Measurements from ENCODE around the gene KISS1R.
"Not testable (repeated sequence)": the region's sequence is repeated elsewhere in the genome, so short reads cannot be mapped to it uniquely, and the experiment has no call there.

Gene KISS1R

DNA sequence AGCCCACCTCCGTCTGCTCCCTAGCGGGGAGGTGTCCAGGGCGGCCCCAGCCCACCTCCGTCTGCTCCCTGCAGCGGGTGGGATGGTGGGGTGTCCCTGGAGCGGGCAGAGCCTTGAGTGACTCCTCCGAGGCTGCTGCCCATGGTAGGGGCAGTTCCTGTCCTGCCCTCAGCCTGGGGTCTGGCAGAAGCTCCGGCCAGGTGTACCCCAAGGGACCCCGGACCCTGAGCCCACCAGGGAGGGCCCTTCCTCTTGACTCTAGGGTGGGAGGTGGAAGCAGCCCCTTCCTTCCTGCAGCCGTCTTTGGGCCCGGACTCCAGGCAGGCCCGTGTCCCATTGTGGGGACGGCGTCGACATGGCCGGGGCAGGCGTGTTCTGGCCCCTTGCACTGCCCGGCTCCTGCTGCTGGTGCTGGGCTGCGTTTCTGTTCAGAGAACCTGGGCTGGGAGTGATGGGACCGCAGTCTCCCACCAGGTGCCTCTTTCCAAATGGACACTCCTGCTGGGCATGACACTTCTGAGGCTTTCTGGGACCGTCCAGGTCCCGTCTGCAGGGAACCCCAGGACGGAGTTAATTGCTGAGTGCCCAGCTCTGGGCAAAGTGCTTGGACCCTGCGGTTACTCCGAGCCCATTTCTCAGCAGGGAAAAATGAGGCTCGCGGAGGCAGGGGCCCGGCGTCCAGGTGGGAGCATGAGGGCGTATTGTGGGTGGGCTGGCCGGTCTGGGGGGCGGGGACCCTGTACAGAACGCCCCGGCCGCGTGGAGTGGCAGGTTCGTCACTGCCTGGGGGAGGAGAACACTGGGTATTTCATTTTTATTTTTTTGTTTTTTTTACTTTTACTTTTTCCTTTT lies 28.5 kb downstream of the KISS1R start:
- Histone ChIP-seq H3K4me3 (no peak overlapping the region), H3K27ac (no peak overlapping the region)

GRCh38 chr19:947090-947706 lies 30.1 kb downstream of the KISS1R start:
- Histone ChIP-seq H3K27ac (peak overlapping the region in 7 of 21 experiments; percentile 11 to 63 (median 30)), H3K4me3 (no peak overlapping the region)

DNA sequence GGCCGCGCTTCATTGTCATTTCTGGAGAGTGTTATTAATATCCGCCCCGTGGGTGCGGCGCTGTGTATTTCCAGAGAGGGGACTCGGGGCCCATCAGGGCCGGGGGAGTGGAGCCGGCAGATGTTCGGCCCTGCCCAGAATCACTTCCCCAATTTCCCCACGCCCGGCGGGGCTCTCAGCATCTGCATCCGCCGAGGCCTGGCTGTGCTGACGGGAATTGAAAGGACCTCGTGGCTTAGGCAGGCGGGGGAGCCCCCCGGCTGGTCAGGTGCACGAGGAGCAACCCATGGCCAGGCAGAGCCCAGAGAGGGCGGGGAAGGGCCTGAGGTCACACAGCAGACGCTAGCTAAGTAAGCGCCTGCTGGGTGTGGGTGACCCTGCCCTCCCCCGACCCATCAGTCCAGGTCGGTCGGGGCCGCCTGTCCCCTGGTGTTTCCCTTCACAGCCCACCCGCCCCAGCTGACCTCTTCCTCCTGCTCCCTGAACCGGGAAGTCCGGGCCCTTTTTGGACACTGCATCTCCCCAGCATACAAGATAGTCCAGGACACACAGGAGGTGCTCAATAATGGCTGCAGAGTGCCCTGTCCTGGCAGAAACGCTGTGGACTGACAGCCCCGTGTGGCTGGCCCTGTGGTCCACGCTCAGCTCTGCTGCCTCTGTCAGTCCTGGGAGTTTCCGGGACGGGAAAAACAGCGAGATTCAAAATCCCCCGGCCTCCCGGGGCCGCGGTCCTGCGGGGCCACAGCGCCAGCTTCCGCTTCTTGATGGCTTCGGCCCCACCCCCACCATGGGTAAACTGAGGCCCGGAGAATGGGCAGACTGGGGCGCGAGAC lies 30.8 kb downstream of the KISS1R start:
- Histone ChIP-seq H3K27ac (peak overlapping the region in 5 of 21 experiments; percentile 14 to 63 (median 35)), H3K4me3 (no peak overlapping the region)

- H3K4me3 ChIP-seq: no peak overlapping the region
- no peak overlapping the region for H3K27ac ChIP-seq
Observed at GRCh38 chr19:948842-949496, 31.8 kb downstream of the KISS1R start.

- peak overlapping the region in 2 of 21 experiments; percentile 14 to 35 for H3K27ac ChIP-seq
- no peak overlapping the region for H3K4me3 ChIP-seq
Observed at GRCh38 chr19:950352-951066, 33.4 kb downstream of the KISS1R start.

GRCh38 chr19:952049-952679 lies 35.0 kb downstream of the KISS1R start:
- H3K27ac ChIP-seq: peak overlapping the region in 5 of 21 experiments; percentile 36 to 58 (median 43)
- H3K4me3 ChIP-seq: no peak overlapping the region

- Histone ChIP-seq H3K27ac (peak overlapping the region in 10 of 21 experiments; percentile 10 to 58 (median 42)), H3K4me3 (peak overlapping the region in 2 of 7 experiments; percentile 6 to 10)
Observed at GRCh38 chr19:952680-953444, 35.7 kb downstream of the KISS1R start.

DNA sequence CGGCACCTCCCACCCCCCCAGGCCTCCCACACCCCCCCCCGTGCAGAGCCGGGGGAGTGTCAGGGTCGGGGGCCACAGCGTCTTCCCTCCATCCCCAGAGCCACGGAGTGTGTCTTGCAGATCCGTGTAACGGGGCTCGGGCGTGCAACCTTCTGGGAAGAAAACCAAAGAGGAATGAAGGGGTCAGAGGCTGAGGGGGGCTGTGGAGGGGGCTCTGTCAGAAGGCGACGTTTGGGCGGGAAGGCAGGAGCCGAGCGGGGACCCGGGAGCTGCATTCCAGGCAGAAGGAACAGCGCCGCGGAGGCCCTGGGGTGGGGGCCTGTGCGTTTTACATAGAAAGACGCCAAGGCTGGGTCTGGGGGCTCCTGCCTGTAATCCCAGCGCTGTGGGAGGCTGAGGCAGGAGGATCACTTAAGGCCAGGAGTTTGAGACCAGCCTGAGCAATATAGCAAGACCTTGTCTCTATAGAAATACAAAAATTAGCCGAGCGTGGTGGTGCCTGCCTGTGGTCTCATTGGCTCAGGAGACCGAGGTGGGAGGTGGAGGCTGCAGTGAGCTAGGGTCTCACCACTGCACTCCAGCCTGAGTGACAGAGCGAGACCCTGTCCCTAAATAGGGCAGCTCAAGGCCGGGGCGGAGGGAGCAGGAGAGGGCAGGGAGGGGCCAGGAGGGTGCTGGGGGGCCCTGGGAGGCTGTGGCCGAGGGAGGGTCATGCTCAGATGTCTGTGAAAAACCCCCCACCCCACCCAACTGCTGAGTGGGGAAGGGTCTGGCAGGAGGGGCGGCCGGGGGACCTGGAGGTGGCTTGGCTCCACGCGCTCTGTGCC lies 36.5 kb downstream of the KISS1R start:
- H3K4me3 ChIP-seq: peak overlapping the region in 2 of 7 experiments; percentile 6 to 10
- H3K27ac ChIP-seq: peak overlapping the region in 7 of 21 experiments; percentile 10 to 58 (median 45)

DNA sequence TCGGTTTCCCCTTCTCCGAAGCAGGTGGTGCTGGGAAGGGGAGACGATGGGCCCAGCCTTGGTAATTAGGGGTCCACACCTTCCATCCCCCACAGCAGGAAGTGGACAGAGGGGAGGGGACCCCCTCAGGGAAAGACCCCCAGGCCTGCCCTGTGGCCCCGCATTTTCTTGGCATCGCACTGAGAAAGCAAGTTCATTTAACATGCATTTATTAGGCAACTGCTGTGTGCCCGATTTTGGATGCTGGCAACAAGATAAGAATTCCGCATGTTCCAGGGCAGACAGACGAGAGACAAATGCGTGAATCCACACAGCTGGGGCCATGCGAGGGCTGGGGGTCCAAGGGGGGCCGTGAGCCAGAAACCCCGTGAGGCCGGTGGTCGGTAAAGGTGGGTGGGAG lies 37.1 kb downstream of the KISS1R start:
- H3K4me3 ChIP-seq: no peak overlapping the region
- no peak overlapping the region for H3K27ac ChIP-seq

- Histone ChIP-seq H3K27ac (no peak overlapping the region), H3K4me3 (no peak overlapping the region)
Observed at GRCh38 chr19:954672-955494, 37.8 kb downstream of the KISS1R start.

DNA sequence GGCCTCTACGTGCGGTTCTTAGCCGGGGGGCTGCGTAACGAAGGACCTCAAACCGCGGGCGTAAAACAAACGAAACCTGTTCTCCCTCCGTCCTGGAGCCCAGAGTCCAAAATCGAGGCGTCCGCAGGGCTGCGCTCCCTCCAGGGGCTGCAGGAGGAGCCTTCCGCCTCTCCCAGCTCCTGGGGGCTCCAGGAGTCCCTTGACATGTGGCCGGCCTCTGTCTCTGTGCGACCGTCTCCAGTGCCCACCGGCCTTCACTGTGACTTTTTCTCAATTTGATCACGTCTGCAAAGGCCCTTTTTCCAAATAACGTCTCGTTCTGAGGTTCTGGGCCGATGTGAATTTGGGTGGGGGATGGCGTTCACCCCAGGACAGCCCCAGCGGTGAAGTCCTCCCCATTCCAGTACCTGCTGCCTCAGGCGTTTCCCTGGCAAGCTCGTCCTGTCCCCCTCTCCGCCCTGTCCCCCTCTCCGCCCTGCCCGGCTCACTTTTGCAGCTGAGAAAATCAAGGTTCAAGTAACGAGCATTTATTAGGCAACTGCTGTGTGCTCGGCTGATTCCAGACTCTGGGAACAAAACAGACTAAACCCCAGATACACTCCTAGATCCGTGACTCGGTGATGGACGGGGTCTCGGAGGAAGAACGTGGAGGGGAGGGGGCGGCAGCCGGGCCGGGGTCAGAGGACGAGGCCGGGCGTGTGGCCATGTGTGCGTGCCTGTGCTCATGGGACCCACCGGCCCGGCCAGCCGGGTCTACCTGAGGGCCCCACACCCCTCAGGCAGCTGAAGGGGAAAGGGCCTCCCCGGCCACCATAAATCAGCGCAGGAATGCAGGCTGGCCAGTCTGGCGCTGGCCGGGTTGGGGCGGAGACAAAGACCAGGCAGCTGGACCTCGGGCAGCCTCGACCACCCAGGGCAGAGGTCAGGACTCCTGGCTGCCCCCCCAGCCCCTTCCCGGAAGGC lies 39.0 kb downstream of the KISS1R start:
- Histone ChIP-seq H3K27ac (no peak overlapping the region), H3K4me3 (no peak overlapping the region)

DNA sequence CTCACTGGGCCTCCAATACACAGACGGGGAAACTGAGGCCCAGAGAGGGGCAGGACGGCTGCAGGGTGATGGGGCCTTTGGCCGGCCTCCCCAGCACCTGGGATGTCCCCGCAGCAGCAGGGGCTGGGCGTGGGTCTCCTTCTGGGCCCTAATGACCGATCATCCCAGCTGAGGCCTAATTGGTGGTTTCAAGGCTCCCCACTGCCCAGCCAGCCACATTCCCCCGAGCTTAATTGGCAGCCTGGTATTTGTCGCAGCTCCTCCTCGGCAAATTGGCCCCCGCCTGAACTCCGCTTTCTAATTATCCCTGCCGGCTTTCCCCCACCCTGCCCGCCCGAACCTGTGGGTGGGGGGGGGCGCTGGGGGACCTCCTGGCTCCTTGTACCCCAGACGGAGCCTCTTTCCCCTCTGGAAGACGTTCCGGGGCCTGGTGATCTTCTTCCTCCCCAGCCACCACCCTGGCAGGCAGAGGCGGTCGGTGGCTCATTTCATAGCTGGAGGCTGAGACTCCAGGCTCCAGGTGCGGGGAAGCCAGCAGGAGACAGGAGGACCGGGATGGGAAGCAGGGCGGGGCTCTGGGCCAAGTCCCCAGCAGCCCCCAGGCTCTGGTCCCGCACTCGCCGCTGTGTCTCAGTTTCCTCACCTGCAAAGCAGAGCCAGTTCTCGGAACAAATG lies 39.8 kb downstream of the KISS1R start:
- H3K4me3 ChIP-seq: no peak overlapping the region
- H3K27ac ChIP-seq: peak overlapping the region in 1 of 21 experiments; percentile 20

- not testable (repeated sequence) for H3K27ac ChIP-seq
Observed at GRCh38 chr19:957578-957977, 40.4 kb downstream of the KISS1R start.

More at GRCh38 chr19:957578-957977, 40.4 kb downstream of the KISS1R start:
- H3K4me3 ChIP-seq: not testable (repeated sequence)

Measured in skin epidermis (tissue), 12 donors.